Osteoblast (primary cell): ENCODE data around the gene PPA2. TPM values are rescaled to one million over a fixed set of nuclear protein-coding genes. Genes with fewer than 3 reads are reported as not detected.

ENCODE experiments used
- DNase-seq: peaks from one replicate; pipeline ENCODE4 v3.0.0; 2011; ENCODE audit warnings: low spot score, mixed read lengths; ENCODE audit not compliant: insufficient read length; ENCODE audit errors: missing footprints
- H2AFZ ChIP-seq: 2 replicates; pipeline ENCODE4 v1.6.0; 2011; ENCODE audit warnings: mild to moderate bottlenecking, low read length
- H3K27ac ChIP-seq: 2 replicates; pipeline ENCODE4 v1.5.1; 2011; ENCODE audit warnings: mild to moderate bottlenecking, low read depth, low read length, moderate library complexity
- H3K27me3 ChIP-seq: 2 replicates; pipeline ENCODE4 v1.6.0; 2012; ENCODE audit warnings: mild to moderate bottlenecking, control low read depth, inconsistent platforms, low read length, moderate library complexity; ENCODE audit not compliant: insufficient read depth
- H3K36me3 ChIP-seq: 2 replicates; pipeline ENCODE4 v1.5.1; 2011; ENCODE audit warnings: mild to moderate bottlenecking, low read length, control low read depth, moderate library complexity; ENCODE audit not compliant: insufficient read depth
- H3K4me1 ChIP-seq: 2 replicates; pipeline ENCODE4 v1.5.1; 2011; ENCODE audit warnings: mild to moderate bottlenecking, low read length, control low read depth, moderate library complexity; ENCODE audit not compliant: insufficient read depth
- H3K4me2 ChIP-seq: 2 replicates; pipeline ENCODE4 v1.6.0; 2011; ENCODE audit warnings: mild to moderate bottlenecking, low read length; ENCODE audit not compliant: insufficient read depth
- H3K4me3 ChIP-seq: fragments of 200-600 bp; sonication (generic); 3 replicates; pipeline ENCODE4 v1.5.1; 2012; ENCODE audit warnings: mild to moderate bottlenecking, low read length, inconsistent platforms; ENCODE audit not compliant: insufficient read depth
- H3K79me2 ChIP-seq: 2 replicates; pipeline ENCODE4 v1.6.0; 2012; ENCODE audit warnings: mild to moderate bottlenecking, low read length, control low read depth, inconsistent platforms; ENCODE audit not compliant: insufficient read depth
- H3K9me3 ChIP-seq: 2 replicates; pipeline ENCODE4 v1.5.1; 2011; ENCODE audit warnings: low read depth, low read length, control low read depth
- H4K20me1 ChIP-seq: 2 replicates; pipeline ENCODE4 v1.6.0; 2012; ENCODE audit warnings: mild to moderate bottlenecking, low read length, control low read depth; ENCODE audit not compliant: insufficient read depth
- CTCF ChIP-seq: IDR thresholded peaks from 2 replicates; pipeline ENCODE4 v1.5.1; 2011; ENCODE audit warnings: mild to moderate bottlenecking, low read depth, low read length, moderate library complexity; ENCODE audit errors: extremely low read depth
- total RNA-seq: library from RNA; depleted of rRNA; stranded (reverse); fragments of >200 nt; gene quantifications from 2 replicates; pipeline ENCODE4 v1.2.3, GENCODE V29; 2012

Gene PPA2
- total RNA-seq, 1 donor = 67.0 TPM

GRCh38 chr4:105451346-105451745 is 22.5 kb downstream of the PPA2 start:
- H3K36me3 ChIP-seq = no peaks in the 10 kb centered on the region
- no peaks in the 10 kb centered on the region for H3K9me3 ChIP-seq
- DNase-seq = no peak

GRCh38 chr4:105440890-105441289 is 33.0 kb downstream of the PPA2 start:
- Histone ChIP-seq H3K79me2 (no peaks in the 10 kb centered on the region), H3K4me2 (no peak overlapping the region), H3K36me3 (peaks cover 3% of the 10 kb centered on the region), H4K20me1 (no peaks in the 10 kb centered on the region), H3K9me3 (no peaks in the 10 kb centered on the region), H3K4me3 (no peak overlapping the region), H3K27me3 (no peaks in the 10 kb centered on the region), H3K27ac (no peak overlapping the region), H2AFZ (no peak overlapping the region), H3K4me1 (no peaks in the 10 kb centered on the region)
- peak; percentile 25 for TF ChIP-seq CTCF
- no peak for DNase-seq

More at GRCh38 chr4:105451346-105451745, 22.5 kb downstream of the PPA2 start:
- Histone ChIP-seq H3K4me1 (no peaks in the 10 kb centered on the region), H3K27me3 (no peaks in the 10 kb centered on the region), H2AFZ (no peak overlapping the region), H3K4me3 (no peak overlapping the region), H3K79me2 (peaks cover 3% of the 10 kb centered on the region), H3K4me2 (no peak overlapping the region), H3K27ac (no peak overlapping the region), H4K20me1 (no peaks in the 10 kb centered on the region)
- no peak for TF ChIP-seq CTCF

GRCh38 chr4:105437637-105438036 is 36.2 kb downstream of the PPA2 start:
- H3K36me3 ChIP-seq = peaks cover 5% of the 10 kb centered on the region
- TF ChIP-seq CTCF = no peak
- H4K20me1 ChIP-seq = no peaks in the 10 kb centered on the region
- H3K4me3 ChIP-seq = no peak overlapping the region
- no peak overlapping the region for H3K27ac ChIP-seq
- no peak overlapping the region for H3K4me2 ChIP-seq
- H3K79me2 ChIP-seq = no peaks in the 10 kb centered on the region
- no peak overlapping the region for H2AFZ ChIP-seq
- H3K4me1 ChIP-seq = no peaks in the 10 kb centered on the region
- no peaks in the 10 kb centered on the region for H3K9me3 ChIP-seq
- DNase-seq = no peak
- H3K27me3 ChIP-seq = no peaks in the 10 kb centered on the region

GRCh38 chr4:105436414-105436813 is 37.4 kb downstream of the PPA2 start:
- Histone ChIP-seq H3K36me3 (peaks cover 5% of the 10 kb centered on the region), H3K4me3 (no peak overlapping the region), H3K79me2 (no peaks in the 10 kb centered on the region), H3K9me3 (no peaks in the 10 kb centered on the region), H3K4me2 (no peak overlapping the region), H3K27me3 (no peaks in the 10 kb centered on the region), H3K27ac (no peak overlapping the region), H2AFZ (no peak overlapping the region), H4K20me1 (no peaks in the 10 kb centered on the region), H3K4me1 (no peaks in the 10 kb centered on the region)
- no peak for TF ChIP-seq CTCF
- no peak for DNase-seq
